Ishikawa (cell line): ENCODE data around the gene ZDHHC1.

Experiments used
- CEBPB ChIP-seq: IDR thresholded peaks from 2 replicates; pipeline ENCODE4 v1.6.1; 2012
- EP300 ChIP-seq: IDR thresholded peaks from 2 replicates; pipeline ENCODE4 v1.6.1; 2012; ENCODE audit warnings: borderline replicate concordance
- FOXM1 ChIP-seq: IDR thresholded peaks from 2 replicates; pipeline ENCODE4 v1.6.1; 2012; ENCODE audit warnings: low read depth, borderline replicate concordance
- MAX ChIP-seq: IDR thresholded peaks from 2 replicates; pipeline ENCODE4 v1.6.1; 2012
- REST ChIP-seq: IDR thresholded peaks from 2 replicates; pipeline ENCODE4 v1.6.1; 2012; ENCODE audit warnings: low read depth, mild to moderate bottlenecking
- TAF1 ChIP-seq: IDR thresholded peaks from 2 replicates; pipeline ENCODE4 v1.6.1; 2012; ENCODE audit warnings: low read depth, mild to moderate bottlenecking
- TCF12 ChIP-seq: IDR thresholded peaks from 2 replicates; pipeline ENCODE4 v1.6.1; 2012; ENCODE audit warnings: low read depth
- TEAD4 ChIP-seq: IDR thresholded peaks from 2 replicates; pipeline ENCODE4 v1.6.1; 2012
- USF1 ChIP-seq: IDR thresholded peaks from 2 replicates; pipeline ENCODE4 v1.6.1; 2012
- YY1 ChIP-seq: IDR thresholded peaks from 2 replicates; pipeline ENCODE4 v1.6.1; 2012; ENCODE audit warnings: low read depth
- ZBTB7A ChIP-seq: IDR thresholded peaks from 2 replicates; pipeline ENCODE4 v1.6.1; 2012; ENCODE audit warnings: low read depth

GRCh38 chr16:67405336-67405735, 10.9 kb downstream of the ZDHHC1 start:
- TF ChIP-seq TEAD4, result no peak
- TF ChIP-seq YY1, result no peak
- no peak for TF ChIP-seq USF1
- TF ChIP-seq ZBTB7A, result no peak
- no peak for TF ChIP-seq TAF1
- TF ChIP-seq FOXM1, result no peak
- TF ChIP-seq CEBPB, result no peak
- TF ChIP-seq EP300, result no peak
- TF ChIP-seq REST, result no peak
- TF ChIP-seq MAX, result no peak
- no peak for TF ChIP-seq TCF12
